Measurements from ENCODE around the gene ABHD11.
A peak's percentile ranks its signal among the peaks of the same experiment; 100 is the strongest.
"Not testable (repeated sequence)": the region's sequence is repeated elsewhere in the genome, so short reads cannot be mapped to it uniquely, and the experiment has no call there.

Gene ABHD11

GRCh38 chr7:73742753-73743641 lies 4.4 kb upstream of the ABHD11 start:
- no peak for DNase-seq (ENCODE audit: low read depth)

- no peak for DNase-seq (ENCODE audit: low read depth)
Measured at GRCh38 chr7:73742338-73742752, 3.7 kb upstream of the ABHD11 start.

- DNase-seq (ENCODE audit: low read depth), result no peak
Measured at GRCh38 chr7:73741600-73741999, 3.0 kb upstream of the ABHD11 start.

GRCh38 chr7:73740771-73741170 lies 2.2 kb upstream of the ABHD11 start:
- no peak for DNase-seq (ENCODE audit: low read depth)

- DNase-seq (ENCODE audit: low read depth), result no peak
Measured at GRCh38 chr7:73740212-73740611, 1.6 kb upstream of the ABHD11 start.

GRCh38 chr7:73739387-73739767 lies 775 bp upstream of the ABHD11 start:
- DNase-seq (ENCODE audit: low read depth), result no peak

GRCh38 chr7:73738220-73738611 lies 386 bp downstream of the ABHD11 start:
- DNase-seq (ENCODE audit: low read depth), result peak; percentile 58

GRCh38 chr7:73737491-73738219 lies 947 bp downstream of the ABHD11 start:
- DNase-seq (ENCODE audit: low read depth), result no peak

GRCh38 chr7:73736885-73737284 lies 1.7 kb downstream of the ABHD11 start:
- no peak for DNase-seq (ENCODE audit: low read depth)

- DNase-seq (ENCODE audit: low read depth), result no peak
Measured at GRCh38 chr7:73735528-73735905, 3.1 kb downstream of the ABHD11 start.

GRCh38 chr7:73734619-73735527 lies 3.7 kb downstream of the ABHD11 start:
- DNase-seq (ENCODE audit: low read depth), result peak; percentile 76

- no peak for DNase-seq (ENCODE audit: low read depth)
Measured at GRCh38 chr7:73732397-73732796, 6.2 kb downstream of the ABHD11 start.

- DNase-seq (ENCODE audit: low read depth), result no peak
Measured at GRCh38 chr7:73730485-73730884, 8.1 kb downstream of the ABHD11 start.

GRCh38 chr7:73728551-73728950 lies 10.1 kb downstream of the ABHD11 start:
- DNase-seq (ENCODE audit: low read depth), result no peak

GRCh38 chr7:73727952-73728351 lies 10.7 kb downstream of the ABHD11 start:
- DNase-seq (ENCODE audit: low read depth), result no peak

GRCh38 chr7:73726083-73726466 lies 12.5 kb downstream of the ABHD11 start:
- no peak for DNase-seq (ENCODE audit: low read depth)

- no peak for DNase-seq (ENCODE audit: low read depth)
Measured at GRCh38 chr7:73723813-73724212, 14.8 kb downstream of the ABHD11 start.

GRCh38 chr7:73722785-73723184 lies 15.8 kb downstream of the ABHD11 start:
- DNase-seq (ENCODE audit: low read depth), result no peak

- DNase-seq (ENCODE audit: low read depth), result not testable (repeated sequence)
Measured at GRCh38 chr7:73722182-73722581, 16.4 kb downstream of the ABHD11 start.

GRCh38 chr7:73721377-73721817 lies 17.2 kb downstream of the ABHD11 start:
- no peak for DNase-seq (ENCODE audit: low read depth)

GRCh38 chr7:73720443-73720842 lies 18.2 kb downstream of the ABHD11 start:
- DNase-seq (ENCODE audit: low read depth), result not testable (repeated sequence)

- DNase-seq (ENCODE audit: low read depth), result no peak
Measured at GRCh38 chr7:73719806-73720169, 18.8 kb downstream of the ABHD11 start.
